ENCODE results near the gene RRP1. TPM values are rescaled to one million over a fixed set of nuclear protein-coding genes. Genes with fewer than 3 reads are reported as not detected.

RRP1 gene
- total and polyA plus RNA-seq, 7 experiments from 2014 or later = 10.1 to 33.1 (median 24.7) TPM

DNA sequence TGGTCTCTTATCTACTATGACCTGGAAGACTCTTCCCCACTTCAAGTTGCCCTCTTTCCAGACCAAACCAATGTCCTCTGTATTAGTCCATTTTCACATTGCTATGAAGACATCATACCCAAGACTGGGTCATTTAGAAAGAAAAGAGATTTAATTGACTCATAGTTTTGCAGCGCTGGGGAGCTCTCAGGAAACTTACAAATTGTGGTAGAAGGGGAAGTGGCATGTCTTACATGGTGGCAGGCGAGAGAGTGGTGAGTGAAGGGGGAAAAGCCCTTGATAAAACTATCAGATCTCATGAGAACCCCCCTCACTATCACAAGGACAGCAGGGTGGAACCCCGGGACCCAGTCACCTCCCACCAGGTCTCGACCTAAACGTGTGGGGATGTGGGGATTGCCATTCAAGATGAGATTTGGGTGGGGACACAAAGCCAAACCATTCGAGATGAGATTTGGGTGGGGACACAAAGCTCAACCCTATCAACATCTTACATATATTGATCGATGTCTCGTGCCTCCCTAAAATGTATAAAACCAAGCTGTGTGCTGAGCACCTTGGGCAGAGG lies 61.4 kb downstream of the RRP1 start:
- intact Hi-C loops (cut with micrococcal nuclease) = no loop called here
- Histone ChIP-seq H3K9me3 (ENCODE audit: control insufficient read depth in 2 of 3, low read length in 3 of 3) (no peaks in the 10 kb centered on the region), H3K27ac (ENCODE audit: low read depth, low read length) (no peak overlapping the region), H3K27me3 (ENCODE audit: control insufficient read depth in 2 of 2, insufficient read depth in 2 of 2, low read length in 2 of 2) (no peaks in the 10 kb centered on the region), H3K4me1 (ENCODE audit: control insufficient read depth in 2 of 2, insufficient read depth in 2 of 2, low read length in 2 of 2) (no peaks in the 10 kb centered on the region), H3K4me3 (ENCODE audit: low read length) (no peak overlapping the region), H3K36me3 (ENCODE audit: control insufficient read depth in 2 of 3, insufficient read depth in 3 of 3, low read length in 3 of 3) (no peaks in the 10 kb centered on the region)
- H3K4me1 Mint-ChIP-seq = peaks cover 0 to 38% (median 2%) of the 10 kb centered on the region in 7 donors
- H3K4me3 Mint-ChIP-seq = no peak overlapping the region
- ChIA-PET CTCF (no interaction called here), POLR2A (no interaction called here)
- H3K27me3 Mint-ChIP-seq = peaks cover 0 to 6% (median under 1%) of the 10 kb centered on the region in 5 donors
- peak; percentile 44 for ATAC-seq
- peaks cover 0 to 12% (median 0%) of the 10 kb centered on the region in 11 donors for H3K9me3 Mint-ChIP-seq
- no peak for DNase-seq
- H3K27ac Mint-ChIP-seq = no peak overlapping the region
- peaks cover 0 to 11% (median 3%) of the 10 kb centered on the region in 5 donors for H3K36me3 Mint-ChIP-seq

DNA sequence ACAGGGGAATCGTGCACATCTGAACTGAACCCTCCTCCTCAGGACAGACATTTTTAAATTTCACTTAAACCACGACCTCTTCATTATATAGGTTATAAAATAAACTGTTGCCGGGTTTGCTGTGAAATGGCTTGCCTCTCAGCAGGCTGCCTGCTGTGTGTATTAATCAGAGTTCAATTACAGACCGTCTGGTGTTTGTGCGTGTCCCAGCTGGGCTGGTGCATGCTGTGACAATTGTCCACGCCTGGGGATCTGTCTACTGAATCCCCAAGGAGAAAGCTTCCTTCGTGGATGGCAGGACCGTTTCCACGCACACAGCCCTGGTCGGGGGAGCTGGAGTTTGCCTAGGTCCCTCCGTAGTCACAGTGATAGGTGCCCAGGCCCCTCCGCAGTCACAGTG lies 62.2 kb downstream of the RRP1 start:
- Histone ChIP-seq H3K4me1 (ENCODE audit: control insufficient read depth in 2 of 2, insufficient read depth in 2 of 2, low read length in 2 of 2) (no peaks in the 10 kb centered on the region), H3K4me3 (ENCODE audit: low read length) (no peak overlapping the region), H3K27ac (ENCODE audit: low read depth, low read length) (no peak overlapping the region), H3K9me3 (ENCODE audit: control insufficient read depth in 2 of 3, low read length in 3 of 3) (no peaks in the 10 kb centered on the region), H3K27me3 (ENCODE audit: control insufficient read depth in 2 of 2, insufficient read depth in 2 of 2, low read length in 2 of 2) (no peaks in the 10 kb centered on the region), H3K36me3 (ENCODE audit: control insufficient read depth in 2 of 3, insufficient read depth in 3 of 3, low read length in 3 of 3) (no peaks in the 10 kb centered on the region)
- no peak for DNase-seq
- peaks cover 0 to 10% (median 5%) of the 10 kb centered on the region in 5 donors for H3K27me3 Mint-ChIP-seq
- H3K9me3 Mint-ChIP-seq = peaks cover 0 to 12% (median 0%) of the 10 kb centered on the region in 11 donors
- no peak for ATAC-seq
- peak overlapping the region in 1 of 9 donors; percentile 29 for H3K27ac Mint-ChIP-seq
- H3K36me3 Mint-ChIP-seq = peaks cover 0 to 11% (median 3%) of the 10 kb centered on the region in 5 donors
- ChIA-PET CTCF (no interaction called here), POLR2A (no interaction called here)
- intact Hi-C loops (cut with micrococcal nuclease) = no loop called here
- H3K4me1 Mint-ChIP-seq = peaks cover 0 to 42% (median 4%) of the 10 kb centered on the region in 7 donors
- H3K4me3 Mint-ChIP-seq = no peak overlapping the region

- Histone ChIP-seq H3K4me3 (ENCODE audit: low read length) (no peak overlapping the region), H3K27ac (ENCODE audit: low read depth, low read length) (no peak overlapping the region), H3K4me1 (ENCODE audit: control insufficient read depth in 2 of 2, insufficient read depth in 2 of 2, low read length in 2 of 2) (no peaks in the 10 kb centered on the region), H3K27me3 (ENCODE audit: control insufficient read depth in 2 of 2, insufficient read depth in 2 of 2, low read length in 2 of 2) (no peaks in the 10 kb centered on the region), H3K36me3 (ENCODE audit: control insufficient read depth in 2 of 3, insufficient read depth in 3 of 3, low read length in 3 of 3) (no peaks in the 10 kb centered on the region), H3K9me3 (ENCODE audit: control insufficient read depth in 2 of 3, low read length in 3 of 3) (no peaks in the 10 kb centered on the region)
- H3K27me3 Mint-ChIP-seq = peaks cover 0 to 10% (median 5%) of the 10 kb centered on the region in 5 donors
- ATAC-seq (no peak), DNase-seq (no peak)
- intact Hi-C loops (cut with micrococcal nuclease) = loop anchor here in 1 of 2 donors (2.0 kb wide), 1 partner anchor 43 kb away; no protein-coding TSS in a partner anchor
- H3K27ac Mint-ChIP-seq = peak overlapping the region in 1 of 9 donors; percentile 93
- H3K36me3 Mint-ChIP-seq = peaks cover 0 to 11% (median 3%) of the 10 kb centered on the region in 5 donors
- peaks cover 0 to 8% (median 0%) of the 10 kb centered on the region in 11 donors for H3K9me3 Mint-ChIP-seq
- ChIA-PET POLR2A (no interaction called here), CTCF (no interaction called here)
- H3K4me1 Mint-ChIP-seq = peaks cover 0 to 50% (median 4%) of the 10 kb centered on the region in 7 donors
- peak overlapping the region in 1 of 10 donors; percentile 81 for H3K4me3 Mint-ChIP-seq
Observed at GRCh38 chr21:43853851-43854772, 64.7 kb downstream of the RRP1 start.

Other genes starting within 250 kb of the RRP1 start
- gene HSF2BP, start 130.1 kb upstream of the RRP1 start, total RNA-seq = 1 to 10 TPM in 1 of 5 experiments, under 1 TPM in 4; 0.31 to 1.4 (median 0.91) TPM
- gene HSF2BP, start 130.1 kb upstream of the RRP1 start, polyA plus RNA-seq = under 1 TPM; 0.28 to 0.81 TPM
- 10 to 100 TPM; 23.9 to 44.2 (median 39.6) TPM for gene RRP1B, start 130.0 kb upstream of the RRP1 start, total RNA-seq
- 10 to 100 TPM; 32.8 to 49.3 TPM for gene RRP1B, start 130.0 kb upstream of the RRP1 start, polyA plus RNA-seq
- gene PDXK, start 70.4 kb upstream of the RRP1 start, total RNA-seq = 100 to 1,000 TPM in 1 of 5 experiments, 10 to 100 TPM in 4; 71.1 to 103 (median 97.0) TPM
- 10 to 100 TPM; 27.8 to 40.3 TPM for gene PDXK, start 70.4 kb upstream of the RRP1 start, polyA plus RNA-seq
- 10 to 100 TPM; 14.7 to 66.5 (median 36.6) TPM for gene CSTB, start 13.3 kb upstream of the RRP1 start, total RNA-seq
- gene CSTB, start 13.3 kb upstream of the RRP1 start, polyA plus RNA-seq = 10 to 100 TPM; 52.2 to 59.7 TPM
- 100 to 1,000 TPM in 1 of 5 experiments, 10 to 100 TPM in 4; 58.4 to 121 (median 69.0) TPM for gene AGPAT3, start 75.6 kb downstream of the RRP1 start, total RNA-seq
- 10 to 100 TPM; 11.4 to 16.1 TPM for gene AGPAT3, start 75.6 kb downstream of the RRP1 start, polyA plus RNA-seq
- gene TRAPPC10, start 222.7 kb downstream of the RRP1 start, total RNA-seq = 100 to 1,000 TPM in 2 of 5 experiments, 10 to 100 TPM in 3; 80.6 to 119 (median 93.2) TPM
- 10 to 100 TPM; 15.6 to 26.5 TPM for gene TRAPPC10, start 222.7 kb downstream of the RRP1 start, polyA plus RNA-seq